Measurements from ENCODE around the gene GDF10.

DNA sequence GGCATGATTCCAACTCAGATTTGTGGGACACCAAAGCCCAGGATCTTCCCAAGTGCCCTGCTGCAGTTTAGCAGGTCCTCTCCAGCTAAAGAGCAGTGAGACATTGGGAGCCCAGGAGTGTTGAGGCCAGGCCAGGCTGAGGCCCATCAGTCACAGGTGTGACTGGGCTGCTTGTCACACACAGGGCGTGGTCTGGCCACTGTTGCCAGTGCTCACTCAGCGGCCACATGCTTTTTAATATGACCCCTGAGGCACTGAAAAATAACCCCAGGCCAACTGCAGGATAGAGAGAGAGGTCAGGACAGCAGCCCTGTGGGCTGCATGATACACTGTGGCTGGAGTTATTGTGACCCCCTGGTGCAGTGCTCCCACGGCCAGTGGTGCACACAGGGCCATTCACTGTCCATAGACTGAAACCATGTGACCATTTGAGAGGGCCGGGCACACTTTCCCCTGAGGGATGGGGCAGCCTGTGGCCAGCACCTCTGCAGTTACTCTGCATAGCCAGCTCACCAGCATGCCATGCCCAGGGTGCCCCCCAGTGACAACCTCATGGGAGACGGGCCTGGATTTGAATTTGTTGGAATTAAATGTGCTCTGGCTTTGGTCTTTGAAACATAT is 26.4 kb downstream of the GDF10 start:
- TF ChIP-seq, protein P1, sequence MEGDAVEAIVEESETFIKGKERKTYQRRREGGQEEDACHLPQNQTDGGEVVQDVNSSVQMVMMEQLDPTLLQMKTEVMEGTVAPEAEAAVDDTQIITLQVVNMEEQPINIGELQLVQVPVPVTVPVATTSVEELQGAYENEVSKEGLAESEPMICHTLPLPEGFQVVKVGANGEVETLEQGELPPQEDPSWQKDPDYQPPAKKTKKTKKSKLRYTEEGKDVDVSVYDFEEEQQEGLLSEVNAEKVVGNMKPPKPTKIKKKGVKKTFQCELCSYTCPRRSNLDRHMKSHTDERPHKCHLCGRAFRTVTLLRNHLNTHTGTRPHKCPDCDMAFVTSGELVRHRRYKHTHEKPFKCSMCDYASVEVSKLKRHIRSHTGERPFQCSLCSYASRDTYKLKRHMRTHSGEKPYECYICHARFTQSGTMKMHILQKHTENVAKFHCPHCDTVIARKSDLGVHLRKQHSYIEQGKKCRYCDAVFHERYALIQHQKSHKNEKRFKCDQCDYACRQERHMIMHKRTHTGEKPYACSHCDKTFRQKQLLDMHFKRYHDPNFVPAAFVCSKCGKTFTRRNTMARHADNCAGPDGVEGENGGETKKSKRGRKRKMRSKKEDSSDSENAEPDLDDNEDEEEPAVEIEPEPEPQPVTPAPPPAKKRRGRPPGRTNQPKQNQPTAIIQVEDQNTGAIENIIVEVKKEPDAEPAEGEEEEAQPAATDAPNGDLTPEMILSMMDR (conservative IDR thresholded peaks at IDR 0.05; ENCODE audit: low read length) = no peak
- TF ChIP-seq EZH2phosphoT487 (IDR thresholded peaks at IDR 0.05; ENCODE audit: borderline replicate concordance) = no peak
